H7 (cell line): Measurements from ENCODE around the gene CCL21. TPM values are rescaled to one million over a fixed set of nuclear protein-coding genes. Genes with fewer than 3 reads are reported as not detected.

Source experiments
- DNase-seq: peaks from one replicate; pipeline ENCODE4 v3.0.0; 2012
- H3K27me3 ChIP-seq: 2 replicates; pipeline ENCODE4 v1.6.0; 2011; ENCODE audit warnings: mild to moderate bottlenecking, low read length; ENCODE audit not compliant: control insufficient read depth, insufficient read depth
- H3K36me3 ChIP-seq: replicated peaks from 2 replicates; pipeline ENCODE4 v1.5.1; 2011; ENCODE audit warnings: low read length; ENCODE audit not compliant: control insufficient read depth, insufficient read depth
- H3K4me3 ChIP-seq: 2 replicates; pipeline ENCODE4 v1.5.1; 2011; ENCODE audit warnings: low read depth, mild to moderate bottlenecking, control low read depth, low read length, moderate library complexity; ENCODE audit not compliant: insufficient read depth
- total RNA-seq: library from RNA; depleted of rRNA; stranded (reverse); fragments of >200 nt; shearing (Covaris generic); gene quantifications from 2 replicates; pipeline ENCODE4 v1.2.3, GENCODE V29; 2014; rRNA removed

CCL21 gene
- total RNA-seq, 1 experiment from 2014 or later = not detected

GRCh38 chr9:34669809-34670562 lies 40.0 kb downstream of the CCL21 start:
- Histone ChIP-seq H3K27me3 (no peaks in the 10 kb centered on the region), H3K4me3 (no peak overlapping the region), H3K36me3 (peaks cover 2% of the 10 kb centered on the region; the same call in 1 of the 2 replicates)
- no peak for DNase-seq

GRCh38 chr9:34665381-34666250 lies 44.3 kb downstream of the CCL21 start:
- Histone ChIP-seq H3K27me3 (no peaks in the 10 kb centered on the region), H3K4me3 (peak overlapping the region; percentile 82), H3K36me3 (peaks cover 2% of the 10 kb centered on the region; the same call in 1 of the 2 replicates)
- DNase-seq = peak; percentile 98

GRCh38 chr9:34665067-34665380 lies 44.9 kb downstream of the CCL21 start:
- no peak for DNase-seq
- Histone ChIP-seq H3K36me3 (peaks cover 2% of the 10 kb centered on the region; the same call in 1 of the 2 replicates), H3K4me3 (peak overlapping the region; percentile 69), H3K27me3 (no peaks in the 10 kb centered on the region)

- Histone ChIP-seq H3K36me3 (peaks cover 2% of the 10 kb centered on the region; the same call in 1 of the 2 replicates), H3K4me3 (peak overlapping the region; percentile 69), H3K27me3 (no peaks in the 10 kb centered on the region)
- peak; percentile 90 for DNase-seq
These were observed 45.5 kb downstream of the CCL21 start for GRCh38 chr9:34664281-34665066.

GRCh38 chr9:34663303-34663605 lies 46.7 kb downstream of the CCL21 start:
- Histone ChIP-seq H3K4me3 (no peak overlapping the region), H3K27me3 (no peaks in the 10 kb centered on the region), H3K36me3 (no peaks in the 10 kb centered on the region; the same call in 1 of the 2 replicates)
- no peak for DNase-seq

DNA sequence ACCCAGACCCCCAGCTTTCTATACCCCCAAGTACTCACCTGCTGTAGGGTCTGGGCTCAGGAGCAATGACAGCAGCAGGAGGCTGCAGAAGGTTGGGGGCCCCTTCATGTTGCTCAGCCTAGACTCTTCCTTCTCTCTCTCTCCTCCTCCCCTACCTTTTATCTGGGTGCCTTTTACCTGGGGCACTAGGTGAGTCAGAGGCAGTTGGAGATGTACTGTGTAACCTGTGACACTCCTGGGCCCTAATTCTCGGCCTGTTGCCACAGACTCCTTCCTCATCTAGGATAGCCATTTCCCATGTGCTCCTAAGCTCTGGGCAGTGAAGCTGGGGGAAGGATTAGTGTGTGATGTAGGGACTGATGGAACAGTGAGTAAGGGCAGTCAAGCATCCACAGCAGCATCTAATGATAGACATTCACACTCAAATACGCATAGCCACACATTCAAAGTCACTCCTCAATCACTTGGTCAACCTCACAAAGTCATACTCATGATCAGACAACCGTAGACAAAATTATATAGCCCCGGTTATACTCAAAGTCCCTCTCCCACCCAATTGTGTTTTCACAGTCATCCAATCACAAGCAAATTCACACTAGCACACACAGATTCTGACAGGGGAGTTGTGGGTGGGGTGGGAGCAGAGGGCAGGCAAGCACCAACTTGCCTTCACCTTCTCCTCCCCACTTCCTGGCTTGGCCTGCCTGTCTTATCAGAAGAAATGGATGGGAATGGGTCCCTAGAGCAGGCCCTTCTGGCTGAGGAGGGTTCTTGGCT lies 47.2 kb downstream of the CCL21 start, which contains the start of gene CCL27:
Gene CCL27 (minus strand): TSS at position 132 of the 777 bp plus-strand sequence. CDS start 24 bp downstream, at position 108.
- Histone ChIP-seq H3K36me3 (no peaks in the 10 kb centered on the region; the same call in 1 of the 2 replicates), H3K4me3 (no peak within 1 kb of the TSS), H3K27me3 (no peaks in the 10 kb centered on the region)
- DNase-seq = no peak

DNA sequence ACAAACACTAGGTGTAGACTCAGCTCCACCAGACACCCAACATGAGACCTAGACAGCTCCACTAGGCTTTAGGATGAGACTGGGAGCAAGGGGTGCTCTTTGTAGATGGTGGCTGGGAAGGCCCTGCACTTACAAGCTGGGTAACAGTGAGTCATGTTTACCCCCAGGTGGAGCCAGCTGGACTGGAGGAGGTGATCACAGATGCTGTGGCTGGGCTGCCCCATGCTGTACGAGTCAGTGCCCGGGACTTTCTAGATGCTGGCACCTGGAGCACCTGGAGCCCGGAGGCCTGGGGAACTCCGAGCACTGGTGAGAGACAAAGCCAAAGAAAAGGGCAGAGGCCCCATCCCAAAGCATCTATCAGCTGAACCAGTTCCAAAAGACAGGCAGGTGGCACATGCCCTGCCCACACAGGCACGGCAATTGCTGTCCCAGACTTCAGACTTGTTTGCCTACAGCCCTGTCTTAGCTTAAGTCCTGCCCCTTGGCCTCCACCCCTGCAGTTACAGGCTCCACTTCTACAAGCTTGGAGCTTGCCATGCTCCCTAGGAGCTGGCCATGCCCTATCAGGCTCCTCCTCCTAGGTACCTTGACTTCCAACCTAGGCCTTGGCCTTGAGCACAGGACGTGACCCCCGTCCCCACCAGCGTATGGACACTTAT lies 50.2 kb downstream of the CCL21 start:
- Histone ChIP-seq H3K27me3 (no peaks in the 10 kb centered on the region), H3K36me3 (no peaks in the 10 kb centered on the region), H3K4me3 (no peak overlapping the region)
- DNase-seq = peak; percentile 39

Other genes with a start within 250 kb of the CCL21 start
- 33.3 and 35.1 TPM in 2 replicates for gene ENHO, start 187.1 kb downstream of the CCL21 start, total RNA-seq
- gene CNTFR, start 120.4 kb downstream of the CCL21 start, total RNA-seq = 26.6 and 43.2 TPM in 2 replicates
- gene RPP25L, start 98.0 kb downstream of the CCL21 start, total RNA-seq = 41.5 and 46.0 TPM in 2 replicates
- 19.4 and 23.6 TPM in 2 replicates for gene DCTN3, start 89.6 kb downstream of the CCL21 start, total RNA-seq
- not detected in 2 replicates for gene ARID3C, start 81.1 kb downstream of the CCL21 start, total RNA-seq
- gene SIGMAR1, start 72.3 kb downstream of the CCL21 start, total RNA-seq = 117 and 138 TPM in 2 replicates
- gene GALT, start 63.5 kb downstream of the CCL21 start, total RNA-seq = 33.5 and 42.0 TPM in 2 replicates
- gene IL11RA, start 58.0 kb downstream of the CCL21 start, total RNA-seq = 7.3 and 9.8 TPM in 2 replicates
- 0.10 and 0.41 TPM in 2 replicates for gene CCL27, start 47.5 kb downstream of the CCL21 start, total RNA-seq
- gene CCL19, start 18.9 kb downstream of the CCL21 start, total RNA-seq = not detected in 2 replicates
- gene PHF24, start 248.1 kb upstream of the CCL21 start, total RNA-seq = 0.37 and 0.42 TPM in 2 replicates